Stimulated activated effector memory CD8-positive, alpha-beta T cell treated with anti-CD3 and anti-CD28 coated beads, Interleukin-12 subunit alpha, Interleukin-12 subunit beta, amount 100 ng/mL, for 72 hours (primary cell): ENCODE data around the gene TULP4.
A peak's percentile ranks its signal among the peaks of the same experiment; 100 is the strongest.

Source experiments
- ATAC-seq: fragments of 150-1000 bp; cut with Tn5 transposase; 2 replicates; pipeline ENCODE4 v1.10.0; 2021
- DNase-seq, 2 donors: peaks; one replicate each; pipeline ENCODE4 v3.0.0; 2021 to 2022; ENCODE audit warnings: low spot score in 2 of 2
- H3K27ac Mint-ChIP-seq: one replicate; pipeline ENCODE4 v1.8.0; 2022; ENCODE audit warnings: mild to moderate bottlenecking, mixed read lengths
- H3K36me3 Mint-ChIP-seq: one replicate; pipeline ENCODE4 v1.8.0; 2022; ENCODE audit warnings: mild to moderate bottlenecking, mixed read lengths
- H3K4me1 Mint-ChIP-seq: one replicate; pipeline ENCODE4 v1.8.0; 2022; ENCODE audit warnings: mixed read lengths
- H3K4me3 Mint-ChIP-seq: one replicate; pipeline ENCODE4 v1.8.0; 2022; ENCODE audit warnings: mild to moderate bottlenecking, mixed read lengths
- H3K9me3 Mint-ChIP-seq: one replicate; pipeline ENCODE4 v1.8.0; 2022; ENCODE audit warnings: mixed read lengths

Gene TULP4

DNA sequence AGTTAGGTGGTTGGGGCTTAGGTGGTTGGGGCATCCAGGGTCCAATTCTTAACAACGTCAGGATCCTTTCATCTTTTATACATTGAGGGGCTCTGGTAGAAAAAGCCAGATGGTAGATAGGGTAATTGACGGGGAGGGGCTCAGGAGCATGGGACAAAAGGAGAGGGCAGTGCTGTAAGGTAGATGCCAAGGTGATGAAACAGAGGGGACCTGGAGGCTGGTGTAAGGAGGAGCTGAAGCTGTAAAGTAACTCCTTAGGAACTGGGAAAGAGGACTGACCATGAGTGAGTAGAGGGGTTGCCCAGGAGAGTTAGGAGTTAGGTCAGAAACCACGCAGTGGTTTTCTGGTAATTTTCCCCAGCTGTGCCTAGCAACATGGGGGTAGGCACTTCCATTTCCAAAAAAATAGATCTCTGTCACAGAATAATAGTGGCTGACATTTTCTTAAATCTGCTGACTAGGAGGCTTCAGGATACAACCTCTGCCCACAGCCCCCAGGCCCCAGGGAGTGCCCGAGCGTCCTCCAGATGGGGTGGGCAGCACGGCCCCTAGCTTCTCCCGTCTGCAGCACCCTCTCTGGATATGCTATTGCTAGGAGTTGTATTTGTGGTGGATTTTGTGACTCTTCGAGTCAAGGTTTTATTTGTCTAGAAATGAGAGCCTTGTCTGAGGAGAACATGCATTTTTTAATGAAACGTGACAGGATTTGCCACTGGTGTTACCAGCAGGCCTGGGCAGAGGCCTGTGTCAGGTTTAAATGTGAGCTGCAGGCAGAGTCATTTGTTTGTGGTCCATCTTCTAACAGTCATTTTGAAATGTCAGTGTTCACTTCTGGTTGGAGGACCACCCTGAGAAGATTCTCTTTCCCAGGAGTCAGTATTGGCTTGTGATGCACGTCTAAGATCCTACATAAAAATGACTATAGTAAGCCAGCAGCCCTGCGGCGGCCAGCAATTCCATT is 44.6 kb downstream of the TULP4 start:
- DNase-seq (no peak), ATAC-seq (peak; percentile 58)
- Mint-ChIP-seq H3K4me1 (peaks cover 53% of the 10 kb centered on the region), H3K4me3 (peak overlapping the region; percentile 36), H3K36me3 (no peaks in the 10 kb centered on the region), H3K9me3 (no peaks in the 10 kb centered on the region), H3K27ac (peak overlapping the region; percentile 78)

DNA sequence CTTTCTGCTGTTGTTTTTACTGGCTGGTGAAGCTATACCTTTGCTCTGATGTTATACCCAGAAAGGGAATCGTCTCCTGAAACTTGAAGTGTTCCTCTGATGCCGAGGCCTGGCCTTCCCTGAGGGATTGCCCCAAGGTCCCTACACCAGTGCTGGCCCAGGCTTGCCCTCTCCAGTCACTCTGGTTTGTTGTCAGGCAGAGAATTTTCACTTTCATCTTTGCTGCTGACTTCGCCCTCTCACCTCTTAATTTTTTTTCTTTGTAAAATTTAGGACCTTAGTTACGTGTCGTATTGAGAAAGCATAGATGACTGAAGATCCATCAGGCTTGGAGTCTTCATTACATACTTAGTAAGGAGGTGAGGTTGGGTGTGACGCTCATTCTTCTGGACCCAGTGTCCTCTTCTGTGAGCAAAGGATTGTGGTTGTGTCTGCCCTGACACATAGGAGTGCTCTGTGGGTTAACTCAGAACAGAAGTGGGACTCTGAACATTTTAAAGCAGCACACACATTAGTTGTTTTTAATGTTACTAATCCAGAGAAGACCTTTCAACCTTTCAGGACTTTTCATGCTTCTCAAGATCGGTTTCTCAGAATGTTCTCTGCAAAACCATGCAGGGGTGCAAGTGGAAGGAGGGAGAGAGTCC is 45.4 kb downstream of the TULP4 start:
- Mint-ChIP-seq H3K4me1 (peaks cover 53% of the 10 kb centered on the region), H3K27ac (peak overlapping the region; percentile 26), H3K4me3 (peak overlapping the region; percentile 36), H3K36me3 (no peaks in the 10 kb centered on the region), H3K9me3 (no peaks in the 10 kb centered on the region)
- ATAC-seq (peak; percentile 99), DNase-seq (no peak)

DNA sequence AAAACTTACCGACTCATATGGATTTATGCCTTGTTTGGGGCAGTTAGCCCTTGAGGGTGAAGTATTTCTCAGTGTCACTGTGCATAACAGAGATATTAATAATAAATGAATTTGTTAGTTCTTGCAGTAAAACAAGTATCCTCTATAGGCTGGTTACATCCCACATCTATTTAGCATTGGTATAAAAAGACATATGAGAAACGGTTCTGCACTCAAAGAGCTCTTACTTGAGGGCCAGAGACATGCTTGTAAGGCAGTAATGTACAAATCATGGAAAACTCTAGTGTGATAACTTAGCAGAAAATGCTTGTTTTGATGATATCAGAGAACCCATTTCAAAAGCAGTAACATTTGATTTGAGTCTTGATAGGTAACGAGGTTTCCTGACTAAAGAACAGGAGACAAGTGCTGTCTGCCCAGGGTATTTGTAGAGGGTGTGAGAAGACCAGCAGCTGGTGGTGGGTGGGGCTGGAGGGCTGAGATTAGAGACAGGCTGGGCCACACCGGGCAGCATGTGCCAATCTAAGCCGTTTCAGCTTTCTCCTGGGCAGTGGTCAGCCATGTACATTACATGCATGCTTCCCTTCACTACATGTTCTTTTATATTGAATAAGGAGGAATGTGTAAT is 46.3 kb downstream of the TULP4 start:
- Mint-ChIP-seq H3K4me1 (peaks cover 53% of the 10 kb centered on the region), H3K4me3 (peak overlapping the region; percentile 36), H3K36me3 (no peaks in the 10 kb centered on the region), H3K27ac (no peak overlapping the region), H3K9me3 (no peaks in the 10 kb centered on the region)
- no peak for DNase-seq
- no peak for ATAC-seq

DNA sequence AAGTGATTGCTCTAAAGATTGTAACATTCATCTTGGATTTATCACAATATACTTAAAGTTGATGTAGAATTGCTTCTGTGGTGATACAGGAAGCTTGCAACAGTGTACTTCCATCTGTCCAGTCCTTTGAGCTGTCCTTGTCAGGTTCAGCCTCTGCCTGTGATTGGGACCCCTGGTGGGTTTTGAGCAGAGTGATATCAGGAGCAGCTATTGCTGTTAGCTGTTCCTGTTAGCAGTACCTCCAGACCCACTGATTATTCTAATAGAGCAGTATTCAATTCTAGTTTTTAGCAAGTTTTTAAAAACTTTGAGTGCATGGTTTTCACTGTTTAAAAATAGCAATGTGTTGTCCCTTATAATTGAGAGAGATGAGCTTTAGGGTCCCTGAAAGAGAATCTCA is 48.8 kb downstream of the TULP4 start:
- H3K27ac Mint-ChIP-seq = no peak overlapping the region
- H3K4me1 Mint-ChIP-seq = peaks cover 39% of the 10 kb centered on the region
- H3K9me3 Mint-ChIP-seq = no peaks in the 10 kb centered on the region
- ATAC-seq (no peak), DNase-seq (no peak)
- no peak overlapping the region for H3K4me3 Mint-ChIP-seq
- no peaks in the 10 kb centered on the region for H3K36me3 Mint-ChIP-seq

DNA sequence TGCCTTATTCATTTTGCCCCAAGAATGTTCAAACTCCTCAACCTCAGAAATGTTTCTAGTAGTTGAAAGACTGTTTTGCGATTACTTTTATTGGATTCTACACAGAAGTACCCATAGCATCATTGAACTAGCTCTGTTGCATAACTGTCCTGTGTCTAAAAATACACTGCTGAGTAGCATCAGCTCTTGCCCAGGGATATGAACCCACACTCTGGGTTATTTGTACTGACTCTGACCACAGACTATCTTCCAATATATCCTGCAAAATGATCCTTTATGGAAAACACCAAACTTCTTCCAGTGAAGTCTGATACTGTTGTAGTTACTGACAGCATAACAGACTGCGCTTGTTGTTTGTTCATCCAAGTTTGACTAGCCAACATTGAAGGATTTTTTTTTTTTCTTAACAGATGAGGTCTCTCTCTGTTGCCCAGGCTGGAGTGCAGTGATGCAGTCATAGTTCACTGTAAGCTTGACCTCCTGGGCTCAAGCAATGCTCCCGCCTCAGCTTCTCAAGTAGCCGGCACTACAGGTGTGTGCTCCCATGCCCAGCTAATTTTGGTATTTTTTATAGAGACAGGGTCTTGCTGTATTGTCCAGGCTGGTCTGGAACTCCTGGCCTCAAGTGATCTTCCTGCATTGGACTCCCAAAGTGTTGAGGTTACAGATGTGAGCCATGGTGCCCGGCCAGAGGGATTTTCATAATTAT is 49.9 kb downstream of the TULP4 start:
- Mint-ChIP-seq H3K36me3 (no peaks in the 10 kb centered on the region), H3K27ac (no peak overlapping the region), H3K9me3 (no peaks in the 10 kb centered on the region), H3K4me1 (peaks cover 37% of the 10 kb centered on the region), H3K4me3 (no peak overlapping the region)
- DNase-seq = no peak
- ATAC-seq = no peak

DNA sequence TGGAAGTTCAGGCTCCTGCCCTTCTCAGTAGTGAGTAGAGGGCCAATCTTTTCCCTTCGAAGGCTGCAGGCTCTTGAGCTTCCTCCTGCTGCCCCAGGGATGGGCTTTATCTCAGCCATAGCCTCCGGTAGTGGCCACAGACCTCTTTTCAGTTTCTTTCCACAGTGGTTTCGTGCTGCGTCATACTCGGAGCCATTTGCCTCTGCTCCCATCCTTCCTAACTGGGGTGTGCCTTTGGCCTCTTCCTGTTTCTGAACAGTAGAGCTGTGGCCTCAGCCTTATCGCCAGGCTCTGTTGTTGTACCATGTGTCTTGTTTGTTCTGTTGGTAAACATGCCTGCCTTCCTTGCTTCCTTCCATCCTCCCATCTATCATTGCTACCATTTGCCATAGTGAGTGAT is 54.1 kb downstream of the TULP4 start:
- H3K36me3 Mint-ChIP-seq = no peaks in the 10 kb centered on the region
- DNase-seq (no peak), ATAC-seq (no peak)
- H3K4me1 Mint-ChIP-seq = peaks cover 9% of the 10 kb centered on the region
- no peak overlapping the region for H3K4me3 Mint-ChIP-seq
- H3K9me3 Mint-ChIP-seq = no peaks in the 10 kb centered on the region
- peak overlapping the region; percentile 6 for H3K27ac Mint-ChIP-seq

DNA sequence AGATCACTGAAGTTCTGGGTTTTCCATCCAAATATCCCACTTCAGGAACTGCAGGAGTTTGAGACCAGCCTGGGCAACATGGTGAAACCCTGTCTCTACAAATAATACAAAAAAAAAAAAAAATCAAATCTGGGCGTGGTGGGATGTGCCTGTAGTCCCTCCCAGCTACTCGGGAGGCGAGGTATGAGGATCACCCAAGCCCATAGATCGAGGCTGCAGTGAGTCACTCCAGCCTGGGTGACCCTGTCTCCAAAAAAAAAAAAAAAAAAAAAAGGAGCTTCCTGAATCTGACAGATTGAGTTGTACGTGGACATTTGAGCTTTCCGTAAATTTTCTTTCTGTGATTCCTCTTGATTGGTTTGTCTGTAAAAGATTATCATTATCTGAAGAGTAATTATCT is 55.6 kb downstream of the TULP4 start:
- peaks cover 9% of the 10 kb centered on the region for H3K4me1 Mint-ChIP-seq
- no peaks in the 10 kb centered on the region for H3K9me3 Mint-ChIP-seq
- no peak overlapping the region for H3K4me3 Mint-ChIP-seq
- no peak for ATAC-seq
- DNase-seq = no peak
- H3K36me3 Mint-ChIP-seq = no peaks in the 10 kb centered on the region
- no peak overlapping the region for H3K27ac Mint-ChIP-seq

DNA sequence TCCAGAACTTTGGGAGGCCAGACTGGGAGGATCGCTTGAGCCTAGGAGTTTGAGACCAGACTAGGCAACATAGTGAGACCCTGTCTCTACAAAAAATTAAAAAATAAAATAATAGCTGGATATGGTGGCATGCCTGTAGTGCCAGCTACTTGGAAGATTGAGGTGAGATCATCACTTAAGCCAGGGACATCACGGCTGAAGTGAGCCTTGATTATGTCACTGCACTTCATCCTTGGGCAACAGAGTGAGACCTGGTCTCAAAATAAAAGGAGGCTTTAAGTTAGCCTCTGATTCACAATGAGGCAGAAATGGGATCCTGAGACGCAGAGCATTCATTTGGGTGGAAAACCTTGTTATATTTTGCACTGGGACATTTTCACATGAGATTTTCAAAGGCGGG is 57.0 kb downstream of the TULP4 start:
- H3K27ac Mint-ChIP-seq = no peak overlapping the region
- ATAC-seq (no peak), DNase-seq (no peak)
- H3K9me3 Mint-ChIP-seq = no peaks in the 10 kb centered on the region
- H3K4me3 Mint-ChIP-seq = no peak overlapping the region
- H3K36me3 Mint-ChIP-seq = no peaks in the 10 kb centered on the region
- peaks cover 9% of the 10 kb centered on the region for H3K4me1 Mint-ChIP-seq

DNA sequence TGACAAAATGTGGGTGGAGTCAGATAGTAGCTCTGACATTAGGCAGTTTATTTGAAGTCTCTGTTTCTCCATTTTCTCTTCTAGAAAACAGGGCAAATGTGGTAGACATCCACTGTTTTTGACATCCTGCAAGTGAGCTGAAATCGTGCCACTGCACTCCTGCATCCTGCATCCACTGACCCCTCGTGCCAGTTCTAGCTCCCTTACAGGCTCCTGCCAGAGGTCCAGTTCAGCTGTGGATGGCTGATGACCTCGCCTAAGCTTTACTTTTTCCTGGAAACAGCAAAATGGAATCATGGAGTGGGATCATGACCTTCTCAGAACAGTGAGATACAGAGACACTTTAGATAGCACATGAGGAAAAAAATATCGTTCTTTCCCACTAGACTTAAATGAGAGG is 58.5 kb downstream of the TULP4 start:
- no peak for ATAC-seq
- H3K27ac Mint-ChIP-seq = no peak overlapping the region
- DNase-seq = no peak
- H3K36me3 Mint-ChIP-seq = no peaks in the 10 kb centered on the region
- H3K9me3 Mint-ChIP-seq = no peaks in the 10 kb centered on the region
- peaks cover 10% of the 10 kb centered on the region for H3K4me1 Mint-ChIP-seq
- H3K4me3 Mint-ChIP-seq = no peak overlapping the region

DNA sequence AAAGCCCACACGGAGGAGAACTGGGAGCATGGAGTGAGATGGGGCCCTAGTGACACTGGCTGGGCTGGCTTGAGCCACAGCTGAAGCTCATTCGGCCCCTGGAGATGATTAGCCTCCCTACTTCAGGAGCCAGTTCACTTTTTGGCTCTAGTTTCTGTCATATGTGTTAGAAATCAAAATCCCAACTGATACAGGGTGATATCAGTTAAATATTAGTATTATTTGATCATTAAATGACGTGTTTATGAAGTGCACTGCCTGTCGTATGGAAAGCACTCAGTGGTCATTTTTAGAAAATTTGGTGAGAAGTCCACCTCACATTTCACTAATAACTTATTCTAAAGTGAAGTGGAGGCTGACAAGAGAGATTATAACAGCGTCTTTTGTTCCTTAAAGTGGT is 59.0 kb downstream of the TULP4 start:
- DNase-seq (no peak), ATAC-seq (no peak)
- no peak overlapping the region for H3K27ac Mint-ChIP-seq
- no peak overlapping the region for H3K4me3 Mint-ChIP-seq
- H3K36me3 Mint-ChIP-seq = no peaks in the 10 kb centered on the region
- H3K4me1 Mint-ChIP-seq = peaks cover 12% of the 10 kb centered on the region
- no peaks in the 10 kb centered on the region for H3K9me3 Mint-ChIP-seq

DNA sequence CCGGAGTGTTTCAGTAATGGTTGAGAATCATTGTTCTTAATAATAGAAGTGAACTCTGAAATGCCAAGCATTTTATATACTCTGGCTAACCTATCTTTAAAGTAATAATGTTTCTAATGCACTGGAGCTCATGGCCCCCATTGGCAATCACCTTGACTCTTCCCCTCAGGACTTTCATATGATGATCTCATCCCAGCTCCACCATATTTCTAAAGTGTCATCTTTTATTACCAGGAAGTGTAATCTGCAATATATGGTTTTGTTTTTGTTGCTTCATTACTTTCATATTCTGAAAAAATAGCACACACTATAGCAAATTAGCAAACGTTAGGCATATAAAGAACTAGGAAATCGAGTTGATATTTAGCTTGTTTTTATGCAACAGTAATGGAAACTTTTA is 60.3 kb downstream of the TULP4 start:
- Mint-ChIP-seq H3K4me1 (peaks cover 9% of the 10 kb centered on the region), H3K36me3 (no peaks in the 10 kb centered on the region), H3K9me3 (no peaks in the 10 kb centered on the region), H3K4me3 (no peak overlapping the region), H3K27ac (no peak overlapping the region)
- DNase-seq (no peak), ATAC-seq (no peak)

DNA sequence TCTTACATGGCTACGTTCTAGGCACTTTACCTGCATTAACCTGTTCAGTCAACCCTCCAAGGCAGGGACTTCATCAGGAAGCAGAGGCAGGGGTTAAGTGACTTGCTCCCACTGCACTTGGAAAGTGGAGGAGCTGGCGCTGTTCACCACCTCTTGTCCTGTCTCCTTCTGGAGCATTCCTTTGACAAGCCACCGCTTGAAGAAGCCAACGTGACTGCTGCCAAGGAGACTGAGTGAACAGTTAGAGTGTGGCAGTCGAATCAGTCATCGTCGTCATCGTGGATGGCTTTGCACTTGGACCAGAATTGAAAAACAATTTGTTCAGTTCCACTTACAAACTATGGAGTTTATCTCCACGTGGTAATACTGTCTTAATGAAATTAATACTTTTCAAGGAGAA is 60.9 kb downstream of the TULP4 start:
- DNase-seq (no peak), ATAC-seq (no peak)
- Mint-ChIP-seq H3K4me1 (peaks cover 9% of the 10 kb centered on the region), H3K4me3 (no peak overlapping the region), H3K36me3 (no peaks in the 10 kb centered on the region), H3K9me3 (no peaks in the 10 kb centered on the region), H3K27ac (no peak overlapping the region)

DNA sequence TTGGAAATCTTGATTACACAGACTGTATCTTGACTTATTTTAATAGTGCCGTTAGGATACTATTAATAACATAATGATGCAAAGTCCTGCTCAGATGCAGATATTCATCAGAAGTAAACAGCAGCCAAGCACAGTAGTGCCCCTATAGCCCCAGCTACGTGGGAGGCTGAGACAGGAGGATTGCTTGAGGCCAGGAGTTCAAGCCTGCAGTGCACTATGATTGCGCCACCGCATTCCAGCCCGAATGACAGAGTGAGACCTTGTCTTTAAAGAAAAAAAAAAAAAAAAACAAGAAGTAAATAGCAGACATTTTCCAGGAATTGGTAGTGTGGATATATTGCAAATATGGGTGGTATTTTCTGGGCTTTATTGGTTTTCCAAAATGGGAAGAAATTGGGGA is 61.8 kb downstream of the TULP4 start:
- no peak for ATAC-seq
- Mint-ChIP-seq H3K36me3 (no peaks in the 10 kb centered on the region), H3K27ac (no peak overlapping the region), H3K9me3 (no peaks in the 10 kb centered on the region), H3K4me3 (no peak overlapping the region), H3K4me1 (peaks cover 16% of the 10 kb centered on the region)
- DNase-seq = no peak

DNA sequence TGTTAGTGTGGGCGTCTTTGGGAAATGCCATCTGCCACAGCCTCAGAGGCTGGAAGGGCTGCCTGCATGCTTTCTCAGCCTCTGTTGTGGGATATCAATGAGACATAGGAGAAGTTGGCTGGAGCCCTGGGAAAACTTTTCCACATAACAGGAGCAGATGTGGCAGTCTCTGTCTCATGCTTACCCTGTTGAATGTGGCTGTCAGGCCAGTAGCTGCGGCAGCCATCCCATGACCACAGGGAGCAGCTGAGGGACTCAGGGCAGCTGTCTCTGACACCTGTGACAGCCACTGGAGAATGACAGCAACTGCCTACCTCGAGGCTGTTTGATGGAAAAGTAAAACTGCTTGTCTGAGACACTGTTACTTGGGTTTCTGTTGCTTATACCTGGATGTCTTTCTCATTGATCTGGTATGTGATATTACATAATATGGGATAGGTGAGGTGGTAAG is 64.4 kb downstream of the TULP4 start:
- DNase-seq = no peak
- no peaks in the 10 kb centered on the region for H3K36me3 Mint-ChIP-seq
- H3K4me1 Mint-ChIP-seq = peaks cover 33% of the 10 kb centered on the region

DNA sequence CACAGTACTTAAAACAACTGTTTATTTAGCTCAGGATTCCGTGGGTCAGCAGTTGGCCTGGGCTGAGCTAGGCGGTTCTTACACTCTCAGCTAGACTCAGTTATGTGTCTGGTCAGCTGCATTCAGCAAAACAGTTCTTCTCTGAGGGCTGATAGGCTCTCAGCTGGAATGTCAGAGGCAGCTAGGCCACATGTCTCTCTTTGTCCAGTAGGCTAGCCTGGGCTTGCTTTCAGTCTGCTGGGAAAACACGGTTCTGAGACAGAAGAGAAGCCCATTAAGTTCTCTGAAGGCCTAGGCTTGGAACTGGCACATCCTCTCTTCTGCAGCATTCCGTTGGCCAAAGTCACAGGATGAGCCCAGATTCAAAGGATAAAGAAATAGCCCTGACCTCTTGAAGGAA is 65.6 kb downstream of the TULP4 start:
- H3K27ac Mint-ChIP-seq = no peak overlapping the region
- DNase-seq = no peak

More for the DNA sequence above, 64.4 kb downstream of the TULP4 start:
- H3K27ac Mint-ChIP-seq = no peak overlapping the region
- ATAC-seq = no peak
- no peaks in the 10 kb centered on the region for H3K9me3 Mint-ChIP-seq
- no peak overlapping the region for H3K4me3 Mint-ChIP-seq

More for the DNA sequence above, 65.6 kb downstream of the TULP4 start:
- ATAC-seq = no peak
- no peak overlapping the region for H3K4me3 Mint-ChIP-seq
- H3K36me3 Mint-ChIP-seq = no peaks in the 10 kb centered on the region
- H3K9me3 Mint-ChIP-seq = no peaks in the 10 kb centered on the region
- peaks cover 41% of the 10 kb centered on the region for H3K4me1 Mint-ChIP-seq
